GM12892 (cell line): ENCODE data around the gene BRICD5.

Experiments
- POLR2A ChIP-seq: IDR thresholded peaks from 2 replicates; pipeline ENCODE4 v1.6.1; 2011; ENCODE audit warnings: low read depth, low read length, control low read depth
- POLR2AphosphoS5 ChIP-seq: IDR thresholded peaks from 2 replicates; pipeline ENCODE4 v1.6.1; 2011; ENCODE audit warnings: low read depth, low read length, control low read depth
- TAF1 ChIP-seq: IDR thresholded peaks from 2 replicates; pipeline ENCODE4 v1.6.1; 2011; ENCODE audit warnings: low read depth, mild to moderate bottlenecking, control low read depth, low read length, borderline replicate concordance

DNA sequence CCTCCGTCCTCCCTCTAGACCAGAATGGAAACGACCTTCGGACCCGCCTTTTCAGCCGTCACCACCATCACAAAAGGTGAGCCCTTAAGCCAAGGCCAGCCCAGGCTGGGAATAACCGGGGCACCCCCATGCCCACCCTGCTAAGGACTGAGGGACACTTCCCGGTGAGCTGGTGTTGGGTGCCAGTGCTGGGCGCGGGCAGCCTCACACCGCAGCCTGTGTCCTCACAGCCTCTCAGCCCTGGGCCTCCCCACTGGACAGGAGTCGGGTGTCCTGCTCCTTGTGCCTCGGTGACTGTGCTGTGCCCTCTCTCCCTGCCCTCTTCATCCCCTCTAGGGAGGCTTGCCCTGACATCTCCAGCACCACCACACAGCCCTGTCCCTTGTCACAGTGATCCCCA is 44.8 kb downstream of the BRICD5 start:
- no peak for TF ChIP-seq POLR2AphosphoS5
- no peak for TF ChIP-seq POLR2A
- TF ChIP-seq TAF1 = no peak
